IgD-negative memory B cell (primary cell): Measurements from ENCODE around the gene ROBO3. TPM values are rescaled to one million over a fixed set of nuclear protein-coding genes. Genes with fewer than 3 reads are reported as not detected.

Experiments used
- H3K27ac Mint-ChIP-seq, 3 donors: one replicate each; pipeline ENCODE4 v1.8.0; 2020 to 2022; ENCODE audit warnings: mild to moderate bottlenecking in 3 of 3, mixed read lengths in 3 of 3, moderate library complexity in 1 of 3
- H3K27me3 Mint-ChIP-seq: one replicate; pipeline ENCODE4 v1.8.0; 2021; ENCODE audit warnings: mixed read lengths
- H3K36me3 Mint-ChIP-seq: one replicate; pipeline ENCODE4 v1.8.0; 2020; ENCODE audit warnings: mild to moderate bottlenecking, mixed read lengths
- H3K4me1 Mint-ChIP-seq, 3 donors: one replicate each; pipeline ENCODE4 v1.8.0; 2020 to 2022; ENCODE audit warnings: mixed read lengths in 3 of 3, mild to moderate bottlenecking in 1 of 3
- H3K4me3 Mint-ChIP-seq, 4 donors: one replicate each; pipeline ENCODE4 v1.8.0; 2020 to 2022; ENCODE audit warnings: mild to moderate bottlenecking in 4 of 4, mixed read lengths in 4 of 4, moderate library complexity in 3 of 4
- H3K9me3 Mint-ChIP-seq, 3 donors: one replicate each; pipeline ENCODE4 v1.8.0; 2020 to 2021; ENCODE audit warnings: mixed read lengths in 3 of 3, mild to moderate bottlenecking in 1 of 3
- polyA plus RNA-seq: library from polyadenylated mRNA; unstranded; fragments of 300-500 nt; fragmentation: Illumina TruSeq; gene quantifications from one replicate; pipeline ENCODE4 v1.2.3, GENCODE V29; 2021

ROBO3 gene
- polyA plus RNA-seq, 1 donor from 2014 or later, result not detected

- peaks cover 0 to 4% (median 2%) of the 10 kb centered on the region in 3 donors for H3K4me1 Mint-ChIP-seq
- H3K36me3 Mint-ChIP-seq, result no peaks in the 10 kb centered on the region
- H3K9me3 Mint-ChIP-seq, result peaks cover 0 to 2% (median 0%) of the 10 kb centered on the region in 3 donors
- H3K4me3 Mint-ChIP-seq, result no peak overlapping the region
- H3K27ac Mint-ChIP-seq, result peak overlapping the region in 1 of 3 donors; percentile 64
- peaks cover 26% of the 10 kb centered on the region for H3K27me3 Mint-ChIP-seq
Observed at GRCh38 chr11:124923296-124923695, 58.1 kb downstream of the ROBO3 start.

GRCh38 chr11:124928942-124929665 is 63.9 kb downstream of the ROBO3 start:
- Mint-ChIP-seq H3K27me3 (peaks cover 1% of the 10 kb centered on the region), H3K4me1 (peaks cover 2 to 6% (median 6%) of the 10 kb centered on the region in 3 donors), H3K4me3 (no peak overlapping the region), H3K9me3 (no peaks in the 10 kb centered on the region), H3K27ac (no peak overlapping the region), H3K36me3 (peaks cover 3% of the 10 kb centered on the region)

GRCh38 chr11:124930799-124931198 is 65.6 kb downstream of the ROBO3 start:
- Mint-ChIP-seq H3K4me1 (peaks cover 2 to 6% (median 6%) of the 10 kb centered on the region in 3 donors), H3K27ac (peak overlapping the region in 2 of 3 donors; percentile 18 to 54), H3K4me3 (no peak overlapping the region), H3K36me3 (peaks cover 3% of the 10 kb centered on the region), H3K27me3 (peaks cover 1% of the 10 kb centered on the region), H3K9me3 (no peaks in the 10 kb centered on the region)

Other genes starting within 250 kb of the ROBO3 start
- 35.9 TPM for gene TBRG1, start 242.6 kb upstream of the ROBO3 start, polyA plus RNA-seq
- gene SIAE, start 191.7 kb upstream of the ROBO3 start, polyA plus RNA-seq, result 1.4 TPM
- 1.0 TPM for gene SPA17, start 191.5 kb upstream of the ROBO3 start, polyA plus RNA-seq
- 4.6 TPM for gene NRGN, start 125.5 kb upstream of the ROBO3 start, polyA plus RNA-seq
- not detected for gene VSIG2, start 113.2 kb upstream of the ROBO3 start, polyA plus RNA-seq
- 2.5 TPM for gene ESAM, start 103.1 kb upstream of the ROBO3 start, polyA plus RNA-seq
- 7.1 TPM for gene MSANTD2, start 65.0 kb upstream of the ROBO3 start, polyA plus RNA-seq
- not detected for gene ROBO4, start 32.4 kb downstream of the ROBO3 start, polyA plus RNA-seq
- not detected for gene HEPN1, start 53.8 kb downstream of the ROBO3 start, polyA plus RNA-seq
- not detected for gene HEPACAM, start 70.6 kb downstream of the ROBO3 start, polyA plus RNA-seq
- gene CCDC15, start 88.8 kb downstream of the ROBO3 start, polyA plus RNA-seq, result 0.79 TPM
- 11.2 TPM for gene SLC37A2, start 197.9 kb downstream of the ROBO3 start, polyA plus RNA-seq
- gene TMEM218, start 246.2 kb downstream of the ROBO3 start, polyA plus RNA-seq, result 45.1 TPM